IPS-18c (cell line): ENCODE measurements around the gene CTIF.

Experiments
- H3K4me3 ChIP-seq: 2 replicates; pipeline ENCODE4 v1.7.0; 2013; ENCODE audit warnings: low read depth, mild to moderate bottlenecking, low read length, moderate library complexity; ENCODE audit not compliant: insufficient read depth
- H3K9me3 ChIP-seq: one replicate; pipeline ENCODE4 v1.6.1; 2013; ENCODE audit warnings: mild to moderate bottlenecking, low read length, moderate library complexity; ENCODE audit not compliant: control insufficient read depth, insufficient read depth

CTIF gene

DNA sequence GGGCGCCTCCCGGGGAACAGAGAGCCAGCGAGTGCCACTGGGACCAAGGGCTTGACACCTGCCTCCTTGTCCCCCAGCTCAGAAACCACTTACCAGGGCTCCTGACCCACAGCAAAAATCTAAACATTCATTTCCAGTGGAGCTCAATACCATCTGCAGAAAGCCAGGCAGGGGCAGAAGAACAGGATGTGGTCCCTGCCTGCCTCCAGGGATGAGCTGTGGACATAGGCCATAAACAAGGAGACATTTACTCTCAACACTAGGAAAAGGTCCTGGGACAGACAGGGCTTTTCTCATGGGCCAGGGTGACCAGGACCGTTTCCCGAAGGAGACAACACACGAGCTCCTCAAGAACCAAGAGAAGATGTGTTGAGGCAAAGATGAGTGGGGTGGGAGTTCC lies 203.0 kb downstream of the CTIF start:
- Histone ChIP-seq H3K9me3 (no peaks in the 10 kb centered on the region), H3K4me3 (no peak overlapping the region)

DNA sequence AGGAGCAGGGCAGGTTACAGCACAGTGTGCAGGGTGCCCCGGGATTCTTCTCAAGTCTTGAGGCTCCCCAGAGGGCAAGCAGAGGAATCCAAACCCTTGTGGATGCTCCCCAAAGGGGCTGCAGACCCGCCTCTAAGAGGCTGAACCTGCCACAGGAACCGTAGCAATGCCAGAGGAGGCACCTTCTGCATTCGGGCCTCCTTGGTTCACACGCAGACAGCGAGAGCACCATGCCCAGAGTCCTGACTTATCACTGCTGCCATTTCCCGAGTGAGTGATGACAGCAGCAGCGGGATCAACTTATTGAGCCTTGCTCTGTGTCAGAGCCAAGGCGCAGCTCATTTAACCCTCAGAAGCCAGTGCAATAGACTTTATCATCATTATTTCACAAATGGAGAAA lies 203.5 kb downstream of the CTIF start:
- Histone ChIP-seq H3K9me3 (no peaks in the 10 kb centered on the region), H3K4me3 (no peak overlapping the region)

DNA sequence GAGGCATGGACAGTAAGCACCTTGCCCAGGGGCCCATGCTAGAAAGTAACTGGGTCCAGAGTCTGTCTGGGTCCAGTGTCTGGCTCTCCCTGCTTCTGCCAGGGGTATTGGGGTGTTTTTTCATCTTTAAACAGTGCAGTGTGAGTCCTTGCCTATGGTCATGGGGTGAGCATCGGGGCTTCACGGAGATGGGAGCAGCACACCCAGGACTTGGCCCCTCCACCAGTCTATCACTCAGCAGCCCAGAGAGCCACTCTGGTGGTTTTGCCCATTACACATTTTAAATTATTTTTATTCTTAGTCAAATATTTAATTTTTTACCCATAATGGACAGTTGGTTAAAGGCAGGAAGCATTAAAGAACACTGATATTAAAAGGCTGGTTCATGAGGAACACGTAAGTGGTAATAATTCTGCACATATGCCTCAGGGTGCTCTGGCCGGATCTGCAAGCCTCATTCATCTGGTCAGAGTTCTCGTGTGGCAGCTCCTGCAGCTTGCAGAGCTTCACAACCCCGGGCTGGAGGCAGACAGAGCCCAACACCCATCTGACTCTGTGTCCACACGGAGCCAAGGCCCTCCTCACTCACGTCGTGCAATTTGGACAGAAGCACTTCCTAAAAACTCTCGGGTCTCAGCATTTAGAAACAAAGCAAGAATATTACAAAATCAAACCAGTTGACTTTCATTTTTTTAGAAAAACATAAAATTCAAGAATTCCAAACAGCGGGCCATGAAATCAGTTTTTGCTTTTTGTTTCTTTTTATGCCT lies 204.1 kb downstream of the CTIF start:
- no peak overlapping the region for H3K4me3 ChIP-seq
- H3K9me3 ChIP-seq, result no peaks in the 10 kb centered on the region

DNA sequence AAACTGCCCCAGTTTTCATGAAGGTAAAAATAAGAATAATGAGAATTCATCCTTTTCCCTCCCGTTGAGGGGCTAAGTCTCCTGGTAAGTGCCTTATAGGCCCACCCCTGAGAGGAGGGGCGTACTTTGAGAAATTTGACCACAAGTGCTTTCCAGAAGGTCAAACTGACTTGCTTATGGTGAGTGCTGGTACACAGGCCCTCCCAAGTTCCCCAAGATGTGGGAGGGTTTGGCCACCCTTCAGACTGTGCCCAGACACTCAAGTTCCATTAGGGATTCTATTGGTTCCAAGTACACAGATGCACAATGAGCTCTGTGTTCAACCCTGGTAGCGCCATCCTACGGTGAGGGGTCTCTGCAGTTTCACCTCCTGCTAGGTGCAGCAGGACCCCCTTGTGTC lies 205.1 kb downstream of the CTIF start:
- Histone ChIP-seq H3K4me3 (no peak overlapping the region), H3K9me3 (peaks cover 2% of the 10 kb centered on the region)

DNA sequence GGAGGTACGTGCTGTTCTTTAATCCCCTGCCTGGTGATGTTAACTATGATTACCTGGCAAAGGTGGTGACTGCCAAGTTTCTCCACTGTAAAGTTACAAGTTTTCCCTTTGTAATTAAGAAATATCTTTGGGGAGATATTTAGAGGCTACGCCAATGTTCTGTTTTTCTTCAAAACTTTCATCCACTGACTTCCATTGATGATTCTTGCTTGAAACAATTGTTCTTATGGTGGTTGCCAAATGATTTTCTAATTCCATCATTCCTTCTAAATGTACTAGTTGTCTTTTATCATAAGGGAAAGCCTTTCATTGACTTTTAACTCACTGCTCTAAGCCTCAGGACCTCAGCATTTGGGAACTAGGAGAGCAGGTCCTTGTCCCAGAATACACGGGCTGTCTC lies 206.5 kb downstream of the CTIF start:
- H3K4me3 ChIP-seq, result no peak overlapping the region
- H3K9me3 ChIP-seq, result peaks cover 2% of the 10 kb centered on the region

DNA sequence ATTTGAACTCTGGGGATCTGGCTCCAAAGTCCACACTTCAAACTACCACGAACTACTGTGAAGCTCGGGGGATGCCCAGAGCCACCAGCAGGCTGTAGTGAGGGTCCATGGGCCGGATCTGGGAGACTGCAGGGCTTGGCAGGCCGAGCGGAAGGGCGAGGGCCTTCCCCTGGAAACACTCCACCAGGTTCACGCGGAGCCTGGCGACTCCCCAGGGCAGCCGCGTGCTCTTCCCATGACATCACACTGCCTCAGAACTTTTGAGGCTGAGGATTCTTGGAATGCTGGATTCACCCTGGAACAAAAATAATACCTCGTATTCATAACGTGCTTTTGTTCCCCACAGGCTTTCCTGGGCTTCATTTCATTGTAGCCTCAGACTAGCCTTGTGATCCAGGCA lies 210.9 kb downstream of the CTIF start:
- Histone ChIP-seq H3K4me3 (no peak overlapping the region), H3K9me3 (peaks cover 2% of the 10 kb centered on the region)

DNA sequence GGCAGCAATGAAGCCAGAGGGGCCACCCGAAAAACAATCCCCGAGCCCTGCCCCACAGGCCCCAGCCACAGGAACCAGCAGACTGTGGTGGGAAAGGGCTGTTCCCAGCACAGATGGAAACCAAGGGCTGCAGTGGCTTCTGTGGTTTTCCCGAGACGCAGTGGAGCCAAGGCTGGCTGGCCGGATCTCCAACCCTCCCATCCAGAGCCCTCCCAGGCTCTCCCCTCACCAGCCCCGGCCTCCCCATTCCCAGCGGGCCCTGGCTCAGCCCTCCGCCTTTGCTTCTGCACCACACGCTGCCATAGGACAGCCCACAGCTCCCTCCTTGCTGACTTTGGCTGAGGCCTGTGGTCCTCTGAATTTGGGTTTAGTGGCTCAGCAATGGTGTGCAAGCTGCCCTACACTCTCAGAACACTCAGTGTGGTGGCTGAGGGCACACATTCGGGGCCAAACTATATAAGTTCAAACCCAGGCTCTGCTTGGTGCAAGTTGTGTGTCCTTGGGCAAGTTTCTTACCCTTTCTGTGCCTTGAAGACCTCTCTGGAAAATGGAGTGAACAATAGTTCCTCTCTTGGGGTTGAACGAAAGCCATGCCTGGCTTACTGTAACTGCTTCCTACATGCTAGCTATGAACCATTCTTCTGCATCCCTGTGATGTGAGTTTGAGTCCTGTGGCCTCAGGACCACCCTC lies 211.8 kb downstream of the CTIF start:
- Histone ChIP-seq H3K4me3 (no peak overlapping the region), H3K9me3 (peaks cover 2% of the 10 kb centered on the region)

DNA sequence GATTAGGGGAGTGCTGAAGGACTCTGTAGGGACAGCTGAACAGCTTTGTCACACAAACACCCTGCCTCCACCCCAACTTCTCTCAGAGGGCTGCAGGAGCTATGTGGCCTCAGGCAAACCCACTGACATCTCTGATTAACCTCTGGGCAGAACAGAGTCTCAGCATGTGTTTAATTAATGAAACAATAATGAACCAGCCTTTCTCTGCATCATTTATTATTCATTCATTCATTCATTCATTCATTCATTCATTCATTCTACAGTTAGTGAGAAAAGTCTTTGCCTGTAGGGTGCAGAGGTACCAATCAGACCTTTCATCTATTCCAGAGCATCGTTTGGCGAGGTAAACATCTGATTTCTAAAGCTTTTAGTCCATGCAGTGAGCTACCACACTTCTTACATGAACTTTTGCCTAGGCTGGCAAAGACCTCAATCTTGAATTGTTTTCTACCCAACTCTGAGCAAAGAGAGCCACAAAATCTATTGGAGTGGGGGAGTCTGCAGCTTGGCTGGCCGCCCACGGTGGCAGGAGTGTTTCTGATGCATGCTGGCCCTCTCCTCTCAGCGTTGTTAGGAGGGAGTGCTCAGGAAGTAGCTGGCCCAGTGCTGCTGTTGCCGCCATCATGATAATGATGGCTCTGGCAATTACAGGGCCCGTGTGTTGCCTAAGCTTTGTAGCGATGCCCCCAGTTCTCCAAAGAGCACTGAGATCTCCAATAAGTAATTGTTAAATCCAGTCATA lies 213.1 kb downstream of the CTIF start:
- no peak overlapping the region for H3K4me3 ChIP-seq
- peaks cover 2% of the 10 kb centered on the region for H3K9me3 ChIP-seq

DNA sequence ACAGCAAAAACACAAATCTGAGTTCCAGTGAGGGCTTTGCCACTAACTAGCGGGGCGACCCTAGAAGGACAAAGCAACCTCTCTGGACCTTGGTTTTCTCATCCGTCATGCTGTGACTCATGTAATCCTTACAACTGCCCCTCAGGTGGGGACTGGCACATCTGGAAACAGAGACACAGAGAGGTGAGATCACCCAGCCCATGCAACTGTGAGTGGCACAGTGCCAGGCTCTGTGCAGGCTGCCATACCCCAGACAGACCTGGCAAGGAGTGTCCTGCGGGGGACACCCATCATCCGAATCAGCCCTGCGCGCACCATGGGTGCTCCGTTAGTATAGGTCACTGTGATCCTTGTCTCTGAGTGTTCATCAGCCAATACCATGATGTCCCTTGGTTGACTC lies 213.6 kb downstream of the CTIF start:
- Histone ChIP-seq H3K9me3 (peaks cover 2% of the 10 kb centered on the region), H3K4me3 (no peak overlapping the region)

DNA sequence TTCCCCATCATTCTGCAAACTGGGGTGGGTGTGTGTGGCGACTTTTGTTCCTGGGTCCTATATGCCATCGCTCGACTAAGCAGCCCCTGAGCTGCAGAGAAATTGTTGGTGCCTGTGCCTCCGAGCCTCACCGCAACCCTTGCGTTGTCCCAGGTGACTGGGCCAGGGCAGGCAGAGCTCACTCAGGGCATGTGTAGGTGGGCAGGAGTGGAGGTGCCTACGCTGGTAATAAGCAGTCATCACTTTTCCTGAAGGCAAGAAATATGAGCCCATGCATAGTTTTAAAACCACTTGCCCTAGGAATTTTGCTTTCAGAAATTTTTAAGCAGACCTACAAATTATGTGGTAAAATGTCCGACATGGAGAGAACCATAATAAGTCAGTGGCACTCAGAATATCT lies 214.1 kb downstream of the CTIF start:
- Histone ChIP-seq H3K9me3 (peaks cover 2% of the 10 kb centered on the region), H3K4me3 (no peak overlapping the region)

DNA sequence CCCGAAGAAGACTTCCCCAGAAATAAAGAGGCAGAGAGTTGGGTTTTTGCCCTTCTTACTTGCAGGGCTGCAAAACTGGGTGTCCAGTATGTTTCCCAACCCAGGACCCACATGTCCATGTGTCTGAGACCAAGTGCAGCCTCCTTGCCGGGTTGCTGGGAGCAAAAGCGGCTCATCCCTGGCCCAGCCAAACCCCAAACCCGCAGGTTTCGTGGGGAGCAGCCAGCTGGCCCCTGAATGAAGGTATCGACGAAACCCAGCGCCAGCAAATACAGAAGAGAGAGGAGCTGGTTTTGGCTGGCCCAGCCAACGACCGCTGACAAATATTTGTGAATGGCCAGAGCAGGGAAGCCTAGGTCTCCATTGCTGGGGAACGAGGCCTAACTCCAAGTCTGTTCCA lies 214.9 kb downstream of the CTIF start:
- Histone ChIP-seq H3K4me3 (no peak overlapping the region), H3K9me3 (no peaks in the 10 kb centered on the region)

DNA sequence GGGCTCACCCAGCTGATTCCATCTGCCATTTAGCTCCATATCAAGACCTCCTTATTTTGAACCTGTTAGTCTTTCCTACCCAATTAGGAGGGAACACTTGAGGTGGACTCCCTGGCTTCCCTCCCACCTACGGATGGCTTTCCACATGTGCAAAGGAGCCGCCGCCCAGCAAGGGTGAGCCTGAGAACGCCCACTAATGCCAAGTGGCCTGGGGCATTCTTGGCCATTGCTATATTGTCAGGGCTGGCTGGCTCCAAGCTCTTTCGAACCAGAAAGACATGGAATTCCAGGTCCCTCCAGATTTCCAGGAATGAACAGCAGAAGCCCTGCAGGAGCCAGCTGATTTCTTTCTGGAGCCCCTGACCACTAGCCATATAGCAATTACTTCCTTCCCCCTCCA lies 215.7 kb downstream of the CTIF start:
- no peak overlapping the region for H3K4me3 ChIP-seq
- H3K9me3 ChIP-seq, result no peaks in the 10 kb centered on the region

DNA sequence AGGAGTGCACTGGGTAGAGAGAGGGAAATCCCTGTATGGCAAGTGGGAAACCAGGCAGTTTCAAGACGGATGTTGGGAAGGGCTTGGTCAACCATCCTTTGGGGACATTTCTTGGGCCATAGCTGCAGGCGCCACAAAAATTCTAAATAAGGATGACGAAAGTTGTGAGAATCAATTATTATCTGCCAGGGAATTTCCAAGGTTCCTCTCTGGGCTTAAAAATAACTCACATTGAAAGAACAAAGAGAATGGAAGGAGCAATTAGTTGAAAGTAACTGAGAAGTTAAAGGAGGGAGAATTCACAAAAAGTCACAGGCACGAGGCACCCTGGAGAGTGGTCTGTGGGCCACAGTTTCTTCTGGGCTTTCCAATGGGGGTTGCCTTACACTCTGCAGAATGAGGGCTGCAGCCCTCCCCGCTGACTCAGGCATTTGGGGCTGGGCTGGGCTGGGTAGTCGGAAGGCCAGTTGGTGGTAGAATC lies 216.2 kb downstream of the CTIF start:
- Histone ChIP-seq H3K9me3 (no peaks in the 10 kb centered on the region), H3K4me3 (no peak overlapping the region)

DNA sequence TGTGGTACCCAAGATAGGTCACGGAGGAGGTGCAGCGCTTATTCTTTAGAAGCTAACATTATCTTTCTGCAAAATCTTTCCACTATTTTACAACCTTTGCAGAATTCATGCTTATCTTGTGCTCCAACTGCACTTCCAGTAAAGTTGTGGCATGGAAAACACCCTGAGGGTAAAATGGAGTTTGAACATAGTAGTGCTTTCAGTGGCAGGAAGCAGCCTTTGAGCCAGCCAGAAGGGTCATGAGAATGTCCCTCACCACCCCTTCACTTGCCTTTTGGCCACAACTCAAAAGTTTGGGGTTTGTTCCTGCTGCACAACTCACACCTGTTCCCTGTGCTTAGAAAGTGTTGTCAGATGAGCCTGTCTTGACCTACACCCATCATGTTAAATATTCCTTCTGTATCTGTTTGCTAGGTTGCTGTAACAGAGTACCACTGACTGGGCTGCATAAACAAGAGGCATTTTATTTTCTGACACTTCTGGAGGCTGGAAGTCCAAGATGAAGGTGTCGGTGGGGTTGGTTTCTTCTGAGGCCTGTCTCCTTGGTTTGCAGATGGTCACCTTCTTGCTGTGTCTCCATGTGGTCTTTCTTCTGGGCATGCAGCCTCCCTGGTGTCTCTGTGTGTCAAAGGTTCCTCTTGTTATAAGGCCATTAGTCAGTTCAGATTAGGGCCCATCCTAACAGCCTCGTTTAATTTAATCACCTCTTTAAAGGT lies 217.8 kb downstream of the CTIF start:
- H3K9me3 ChIP-seq, result no peaks in the 10 kb centered on the region
- no peak overlapping the region for H3K4me3 ChIP-seq

DNA sequence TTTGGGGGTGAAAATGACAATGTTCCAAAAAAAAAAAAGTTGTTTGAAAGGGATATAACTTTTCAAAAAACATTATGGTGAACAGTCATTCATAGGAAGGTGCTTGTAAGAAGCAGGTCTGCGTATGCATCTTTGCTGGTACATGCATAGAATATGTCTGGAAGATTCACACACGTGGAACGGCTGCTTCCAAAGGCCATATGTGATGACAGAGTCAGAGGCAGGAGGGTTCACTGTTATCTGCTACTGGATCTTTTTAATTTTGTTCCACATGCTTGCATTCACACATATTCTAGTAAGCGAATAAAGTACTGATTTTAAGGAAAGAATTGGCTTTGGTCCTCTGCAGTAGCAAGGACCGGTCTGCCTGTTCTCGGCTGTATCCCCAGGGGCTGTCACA lies 218.5 kb downstream of the CTIF start:
- no peak overlapping the region for H3K4me3 ChIP-seq
- no peaks in the 10 kb centered on the region for H3K9me3 ChIP-seq

DNA sequence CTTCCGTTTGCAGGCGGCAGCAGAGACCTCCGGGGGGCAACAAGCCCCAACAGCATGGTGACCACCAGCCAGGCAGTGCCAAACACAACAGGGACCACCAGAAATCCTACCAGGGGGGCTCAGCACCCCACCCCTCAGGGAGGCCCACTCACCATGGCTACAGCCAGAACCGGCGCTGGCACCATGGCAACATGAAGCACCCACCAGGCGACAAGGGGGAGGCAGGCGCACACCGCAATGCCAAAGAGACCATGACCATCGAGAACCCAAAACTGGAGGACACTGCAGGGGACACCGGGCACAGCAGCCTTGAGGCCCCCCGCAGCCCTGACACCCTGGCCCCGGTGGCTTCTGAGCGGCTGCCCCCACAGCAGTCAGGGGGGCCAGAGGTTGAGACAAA lies 219.1 kb downstream of the CTIF start:
- Histone ChIP-seq H3K9me3 (no peaks in the 10 kb centered on the region), H3K4me3 (no peak overlapping the region)

DNA sequence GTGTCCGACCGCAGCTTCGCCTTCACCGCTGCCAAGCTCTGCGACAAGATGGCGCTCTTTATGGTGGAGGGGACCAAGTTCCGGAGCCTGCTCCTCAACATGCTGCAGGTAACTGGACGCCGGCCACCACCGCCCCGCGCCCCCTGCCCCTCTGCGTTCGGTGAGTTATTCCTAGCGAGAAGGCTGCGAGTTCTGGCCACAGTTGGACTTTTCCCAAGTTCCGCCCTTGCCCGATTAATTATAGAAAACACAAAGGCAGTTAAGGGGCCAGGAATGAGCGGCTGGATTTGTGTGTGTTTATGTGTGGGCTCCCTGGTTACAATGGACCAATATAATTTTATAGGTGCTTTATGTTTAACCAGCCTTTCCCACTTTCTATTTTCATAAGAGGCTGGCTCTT lies 222.8 kb downstream of the CTIF start:
- Histone ChIP-seq H3K9me3 (no peaks in the 10 kb centered on the region), H3K4me3 (no peak overlapping the region)
